Measurements from ENCODE around the gene TSC1.
"Not testable (repeated sequence)": the region's sequence is repeated elsewhere in the genome, so short reads cannot be mapped to it uniquely, and the experiment has no call there.

The TSC1 gene

GRCh38 chr9:132944294-132945185 is at the start of gene TSC1:
Gene TSC1 (minus strand): TSS chr9:132944616. CDS start chr9:132928872, 15,744 bp downstream.
- Histone ChIP-seq H3K27me3 (ENCODE audit: insufficient read depth, low read length) (no peaks in the 10 kb centered on the region), H3K36me3 (ENCODE audit: insufficient read depth, low read depth, low read length) (no peaks in the 10 kb centered on the region), H3K4me1 (ENCODE audit: insufficient read depth, low read length) (peaks cover 14% of the 10 kb centered on the region; the same call in 1 of the 2 replicates), H3K9ac (ENCODE audit: low read depth, low read length) (peak within 1 kb of the TSS; percentile 97), H3K27ac (ENCODE audit: low read length) (peak within 1 kb of the TSS; percentile 98), H3K9me3 (ENCODE audit: insufficient read depth, low read depth, low read length) (no peaks in the 10 kb centered on the region), H3K4me3 (ENCODE audit: low read length) (peak within 1 kb of the TSS; percentile 91)

DNA sequence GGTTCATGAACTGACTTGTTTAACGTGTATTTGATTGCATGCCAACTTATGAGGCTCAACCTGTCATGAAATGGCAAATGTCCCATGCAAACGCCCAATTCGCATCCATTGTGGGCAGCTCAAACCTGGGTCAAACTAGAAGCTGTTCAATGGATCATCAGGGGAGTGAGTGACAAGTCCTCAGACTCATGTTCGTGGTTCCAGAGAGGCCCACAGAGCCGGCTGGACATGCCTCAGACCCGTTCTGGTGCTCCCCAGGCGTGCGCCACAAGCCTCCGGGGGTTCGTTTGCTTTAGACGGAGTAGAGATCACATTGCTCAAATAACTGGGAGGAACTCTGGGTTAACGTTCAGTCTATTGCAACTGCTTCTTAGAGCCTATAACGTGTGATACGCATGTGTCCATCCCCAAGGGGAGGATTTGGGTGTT is 49.1 kb upstream of the TSC1 start:
- H3K27me3 ChIP-seq (ENCODE audit: insufficient read depth, low read length) = no peaks in the 10 kb centered on the region; the same call in 1 of the 2 replicates
- no peak overlapping the region for H3K4me3 ChIP-seq (ENCODE audit: low read length)
- no peak overlapping the region for H3K9ac ChIP-seq (ENCODE audit: low read depth, low read length)
- H3K36me3 ChIP-seq (ENCODE audit: insufficient read depth, low read depth, low read length) = no peaks in the 10 kb centered on the region
- peaks cover 13% of the 10 kb centered on the region for H3K4me1 ChIP-seq (ENCODE audit: insufficient read depth, low read length)
- no peaks in the 10 kb centered on the region for H3K9me3 ChIP-seq (ENCODE audit: insufficient read depth, low read depth, low read length)
- H3K27ac ChIP-seq (ENCODE audit: low read length) = no peak overlapping the region

GRCh38 chr9:132991351-132992300 is 47.2 kb upstream of the TSC1 start:
- Histone ChIP-seq H3K4me3 (ENCODE audit: low read length) (no peak overlapping the region), H3K27me3 (ENCODE audit: insufficient read depth, low read length) (no peaks in the 10 kb centered on the region; the same call in 1 of the 2 replicates), H3K9me3 (ENCODE audit: insufficient read depth, low read depth, low read length) (no peaks in the 10 kb centered on the region), H3K9ac (ENCODE audit: low read depth, low read length) (no peak overlapping the region), H3K4me1 (ENCODE audit: insufficient read depth, low read length) (peaks cover 13% of the 10 kb centered on the region), H3K27ac (ENCODE audit: low read length) (no peak overlapping the region), H3K36me3 (ENCODE audit: insufficient read depth, low read depth, low read length) (no peaks in the 10 kb centered on the region)

DNA sequence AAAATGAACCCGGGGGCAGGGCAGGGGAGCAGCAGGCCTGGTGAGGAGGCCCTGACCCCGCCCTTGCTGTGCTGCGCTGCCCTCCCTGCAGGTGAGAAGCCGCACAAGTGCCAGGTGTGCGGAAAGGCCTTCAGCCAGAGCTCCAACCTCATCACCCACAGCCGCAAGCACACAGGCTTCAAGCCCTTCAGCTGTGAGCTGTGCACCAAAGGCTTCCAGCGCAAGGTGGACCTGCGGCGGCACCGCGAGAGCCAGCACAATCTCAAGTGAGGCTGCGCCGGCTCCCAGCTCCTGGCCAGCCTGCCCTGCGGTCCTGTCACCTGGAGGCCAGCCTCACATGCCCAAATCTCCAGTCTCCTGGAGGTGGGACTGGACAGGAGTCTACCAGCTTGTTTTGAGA is 46.4 kb upstream of the TSC1 start:
- peaks cover 13% of the 10 kb centered on the region for H3K4me1 ChIP-seq (ENCODE audit: insufficient read depth, low read length)
- H3K27me3 ChIP-seq (ENCODE audit: insufficient read depth, low read length) = no peaks in the 10 kb centered on the region; the same call in 1 of the 2 replicates
- H3K27ac ChIP-seq (ENCODE audit: low read length) = no peak overlapping the region
- H3K36me3 ChIP-seq (ENCODE audit: insufficient read depth, low read depth, low read length) = no peaks in the 10 kb centered on the region
- H3K9me3 ChIP-seq (ENCODE audit: insufficient read depth, low read depth, low read length) = no peaks in the 10 kb centered on the region
- H3K4me3 ChIP-seq (ENCODE audit: low read length) = no peak overlapping the region
- H3K9ac ChIP-seq (ENCODE audit: low read depth, low read length) = no peak overlapping the region

DNA sequence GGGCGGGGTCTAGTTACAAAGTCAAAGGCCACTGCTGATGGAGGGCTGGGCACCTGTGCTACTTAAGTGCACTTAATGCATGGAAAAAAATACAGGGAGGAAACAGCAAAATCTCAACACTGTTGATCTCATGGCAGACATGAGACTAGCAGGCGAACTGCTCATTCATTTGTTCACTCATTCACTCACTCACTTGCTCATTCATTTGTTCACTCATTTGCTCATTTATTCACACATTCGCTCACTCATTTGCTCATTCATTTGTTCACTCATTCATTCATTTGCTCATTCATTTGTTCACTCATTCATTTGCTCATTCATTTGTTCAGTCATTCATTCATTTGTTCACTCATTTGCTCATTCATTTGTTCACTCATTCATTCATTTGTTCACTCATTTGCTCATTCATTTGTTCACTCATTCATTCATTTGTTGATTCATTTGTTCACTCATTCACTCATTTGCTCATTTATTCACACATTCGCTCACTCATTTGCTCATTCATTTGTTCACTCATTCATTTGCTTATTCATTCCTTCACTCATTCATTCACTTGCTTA is 45.7 kb upstream of the TSC1 start:
- not testable (repeated sequence) for H3K27ac ChIP-seq (ENCODE audit: low read length); H3K27me3 ChIP-seq (ENCODE audit: insufficient read depth, low read length); H3K36me3 ChIP-seq (ENCODE audit: insufficient read depth, low read depth, low read length); H3K9ac ChIP-seq (ENCODE audit: low read depth, low read length); H3K4me3 ChIP-seq (ENCODE audit: low read length); H3K9me3 ChIP-seq (ENCODE audit: insufficient read depth, low read depth, low read length)
- H3K4me1 ChIP-seq (ENCODE audit: insufficient read depth, low read length) = peaks cover 13% of the 10 kb centered on the region

- Histone ChIP-seq H3K9me3 (ENCODE audit: insufficient read depth, low read depth, low read length) (no peaks in the 10 kb centered on the region), H3K36me3 (ENCODE audit: insufficient read depth, low read depth, low read length) (no peaks in the 10 kb centered on the region), H3K27ac (ENCODE audit: low read length) (no peak overlapping the region), H3K27me3 (ENCODE audit: insufficient read depth, low read length) (no peaks in the 10 kb centered on the region), H3K4me1 (ENCODE audit: insufficient read depth, low read length) (peaks cover 8% of the 10 kb centered on the region), H3K9ac (ENCODE audit: low read depth, low read length) (no peak overlapping the region), H3K4me3 (ENCODE audit: low read length) (no peak overlapping the region)
Observed at GRCh38 chr9:132989414-132989996, 45.1 kb upstream of the TSC1 start.

GRCh38 chr9:132989014-132989310 is 44.5 kb upstream of the TSC1 start:
- Histone ChIP-seq H3K27me3 (ENCODE audit: insufficient read depth, low read length) (no peaks in the 10 kb centered on the region), H3K4me1 (ENCODE audit: insufficient read depth, low read length) (0 out of 2 replicates have a peak, but pooled peaks cover 4% of the 10 kb centered on the region), H3K9ac (ENCODE audit: low read depth, low read length) (no peak overlapping the region), H3K4me3 (ENCODE audit: low read length) (no peak overlapping the region), H3K9me3 (ENCODE audit: insufficient read depth, low read depth, low read length) (no peaks in the 10 kb centered on the region), H3K36me3 (ENCODE audit: insufficient read depth, low read depth, low read length) (no peaks in the 10 kb centered on the region), H3K27ac (ENCODE audit: low read length) (no peak overlapping the region)

- H3K36me3 ChIP-seq (ENCODE audit: insufficient read depth, low read depth, low read length) = no peaks in the 10 kb centered on the region
- H3K4me1 ChIP-seq (ENCODE audit: insufficient read depth, low read length) = no peaks in the 10 kb centered on the region
- no peaks in the 10 kb centered on the region for H3K9me3 ChIP-seq (ENCODE audit: insufficient read depth, low read depth, low read length)
- no peak overlapping the region for H3K9ac ChIP-seq (ENCODE audit: low read depth, low read length)
- H3K27ac ChIP-seq (ENCODE audit: low read length) = no peak overlapping the region
- no peak overlapping the region for H3K4me3 ChIP-seq (ENCODE audit: low read length)
- H3K27me3 ChIP-seq (ENCODE audit: insufficient read depth, low read length) = no peaks in the 10 kb centered on the region
Observed at GRCh38 chr9:132988244-132989013, 44.0 kb upstream of the TSC1 start.

- Histone ChIP-seq H3K9me3 (ENCODE audit: insufficient read depth, low read depth, low read length) (no peaks in the 10 kb centered on the region), H3K4me3 (ENCODE audit: low read length) (no peak overlapping the region), H3K36me3 (ENCODE audit: insufficient read depth, low read depth, low read length) (no peaks in the 10 kb centered on the region), H3K9ac (ENCODE audit: low read depth, low read length) (no peak overlapping the region), H3K27ac (ENCODE audit: low read length) (no peak overlapping the region), H3K27me3 (ENCODE audit: insufficient read depth, low read length) (no peaks in the 10 kb centered on the region), H3K4me1 (ENCODE audit: insufficient read depth, low read length) (no peaks in the 10 kb centered on the region)
Observed at GRCh38 chr9:132986640-132987620, 42.5 kb upstream of the TSC1 start.

DNA sequence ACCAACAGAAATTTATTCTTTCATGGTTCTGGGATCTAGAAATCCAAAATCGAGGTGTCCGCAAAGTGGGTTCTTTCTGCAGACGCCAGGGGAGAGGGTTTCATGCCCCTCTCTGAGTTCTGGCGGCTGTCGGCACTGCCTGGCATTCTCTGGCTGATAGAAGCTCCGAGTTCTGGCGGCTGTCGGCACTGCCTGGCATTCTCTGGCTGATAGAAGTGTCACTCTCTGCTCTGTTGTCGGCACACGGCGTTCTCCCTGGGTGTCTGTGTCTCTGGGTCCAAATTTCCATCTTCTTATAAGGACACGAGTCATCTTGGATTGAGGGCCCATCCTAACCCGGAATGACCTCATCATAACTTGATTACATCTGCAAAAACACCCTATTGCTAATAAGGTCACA is 41.7 kb upstream of the TSC1 start:
- no peak overlapping the region for H3K4me3 ChIP-seq (ENCODE audit: low read length)
- H3K27ac ChIP-seq (ENCODE audit: low read length) = no peak overlapping the region
- no peaks in the 10 kb centered on the region for H3K36me3 ChIP-seq (ENCODE audit: insufficient read depth, low read depth, low read length)
- no peaks in the 10 kb centered on the region for H3K4me1 ChIP-seq (ENCODE audit: insufficient read depth, low read length)
- H3K9me3 ChIP-seq (ENCODE audit: insufficient read depth, low read depth, low read length) = no peaks in the 10 kb centered on the region
- no peaks in the 10 kb centered on the region for H3K27me3 ChIP-seq (ENCODE audit: insufficient read depth, low read length)
- no peak overlapping the region for H3K9ac ChIP-seq (ENCODE audit: low read depth, low read length)
